ENCODE measurements around the gene SNAPC4. TPM values are rescaled to one million over a fixed set of nuclear protein-coding genes. Genes with fewer than 3 reads are reported as not detected.

Gene SNAPC4
- total and polyA plus RNA-seq, 2 donors (not counting 1 experiment from before 2014, with no cell fraction given): 1.8 to 3.8 TPM

DNA sequence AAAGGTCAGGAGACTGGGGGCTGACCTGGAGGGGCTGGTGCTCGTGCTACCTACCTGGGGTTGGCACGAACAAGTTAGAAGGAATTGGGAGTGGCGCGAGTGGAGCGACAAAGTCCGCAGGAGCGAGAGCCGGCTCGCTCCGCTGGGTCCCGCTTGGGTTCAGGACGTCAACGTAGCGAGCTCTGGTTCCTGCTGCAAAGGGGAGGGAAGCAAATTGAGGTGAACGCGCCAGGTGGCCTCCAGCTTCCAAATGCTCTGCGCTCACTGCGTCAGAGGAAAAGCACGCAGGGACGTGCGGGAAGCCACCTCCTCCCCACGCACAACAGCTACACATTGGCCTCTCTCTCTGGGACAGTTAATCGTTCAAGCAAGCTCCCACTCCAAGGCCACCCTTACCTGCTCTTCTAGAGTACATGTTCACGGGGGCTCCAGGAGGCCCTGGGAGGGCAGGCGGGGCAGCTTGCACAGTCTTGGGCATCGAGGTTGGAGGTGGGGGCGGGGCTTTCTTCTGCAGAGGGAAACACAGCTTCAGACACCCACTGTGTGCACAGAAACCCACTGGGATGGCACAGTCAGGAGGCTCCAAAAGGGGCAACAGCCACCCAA is 47.3 kb upstream of the SNAPC4 start:
- no peak overlapping the region for H2AFZ ChIP-seq (ENCODE audit: low read length)
- no peaks in the 10 kb centered on the region for H3K4me1 ChIP-seq (ENCODE audit: control insufficient read depth, extremely low read depth, insufficient read depth, low read length)
- no peak overlapping the region for H3K4me2 ChIP-seq (ENCODE audit: extremely low read depth, insufficient read depth, low read length)
- peaks cover 35% of the 10 kb centered on the region for H3K36me3 ChIP-seq (ENCODE audit: control insufficient read depth, insufficient read depth, low read length)
- no peaks in the 10 kb centered on the region for H4K20me1 ChIP-seq (ENCODE audit: control insufficient read depth, extremely low read depth, insufficient read depth, low read length)
- no peak overlapping the region for H3K4me3 ChIP-seq (replicated peaks in 1 of 4; ENCODE audit: control extremely low read depth in 1 of 4, insufficient read depth in 1 of 4, low read depth in 3 of 4, low read length in 4 of 4)
- no peak overlapping the region for H3K9ac ChIP-seq (ENCODE audit: insufficient read depth, low read length)
- TF ChIP-seq, protein P1, sequence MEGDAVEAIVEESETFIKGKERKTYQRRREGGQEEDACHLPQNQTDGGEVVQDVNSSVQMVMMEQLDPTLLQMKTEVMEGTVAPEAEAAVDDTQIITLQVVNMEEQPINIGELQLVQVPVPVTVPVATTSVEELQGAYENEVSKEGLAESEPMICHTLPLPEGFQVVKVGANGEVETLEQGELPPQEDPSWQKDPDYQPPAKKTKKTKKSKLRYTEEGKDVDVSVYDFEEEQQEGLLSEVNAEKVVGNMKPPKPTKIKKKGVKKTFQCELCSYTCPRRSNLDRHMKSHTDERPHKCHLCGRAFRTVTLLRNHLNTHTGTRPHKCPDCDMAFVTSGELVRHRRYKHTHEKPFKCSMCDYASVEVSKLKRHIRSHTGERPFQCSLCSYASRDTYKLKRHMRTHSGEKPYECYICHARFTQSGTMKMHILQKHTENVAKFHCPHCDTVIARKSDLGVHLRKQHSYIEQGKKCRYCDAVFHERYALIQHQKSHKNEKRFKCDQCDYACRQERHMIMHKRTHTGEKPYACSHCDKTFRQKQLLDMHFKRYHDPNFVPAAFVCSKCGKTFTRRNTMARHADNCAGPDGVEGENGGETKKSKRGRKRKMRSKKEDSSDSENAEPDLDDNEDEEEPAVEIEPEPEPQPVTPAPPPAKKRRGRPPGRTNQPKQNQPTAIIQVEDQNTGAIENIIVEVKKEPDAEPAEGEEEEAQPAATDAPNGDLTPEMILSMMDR (conservative IDR thresholded peaks at IDR 0.05 in 1 of 2, IDR thresholded peaks at IDR 0.05 in 1 of 2; ENCODE audit: low read depth in 1 of 2, low read length in 2 of 2): no peak
- no peak for TF ChIP-seq EZH2 (IDR thresholded peaks at IDR 0.05; ENCODE audit: low read length, missing control alignments)
- no peak for DNase-seq (ENCODE audit: low read depth in 2 of 2)
- H3K27me3 ChIP-seq (ENCODE audit: control insufficient read depth, insufficient read depth, low read length): no peaks in the 10 kb centered on the region
- no peak overlapping the region for H3K27ac ChIP-seq (ENCODE audit: insufficient read depth, low read length)
- H3K79me2 ChIP-seq (ENCODE audit: control insufficient read depth, insufficient read depth, low read length): no peaks in the 10 kb centered on the region
- H3K9me3 ChIP-seq (ENCODE audit: control insufficient read depth, insufficient read depth, low read depth, low read length): no peaks in the 10 kb centered on the region

DNA sequence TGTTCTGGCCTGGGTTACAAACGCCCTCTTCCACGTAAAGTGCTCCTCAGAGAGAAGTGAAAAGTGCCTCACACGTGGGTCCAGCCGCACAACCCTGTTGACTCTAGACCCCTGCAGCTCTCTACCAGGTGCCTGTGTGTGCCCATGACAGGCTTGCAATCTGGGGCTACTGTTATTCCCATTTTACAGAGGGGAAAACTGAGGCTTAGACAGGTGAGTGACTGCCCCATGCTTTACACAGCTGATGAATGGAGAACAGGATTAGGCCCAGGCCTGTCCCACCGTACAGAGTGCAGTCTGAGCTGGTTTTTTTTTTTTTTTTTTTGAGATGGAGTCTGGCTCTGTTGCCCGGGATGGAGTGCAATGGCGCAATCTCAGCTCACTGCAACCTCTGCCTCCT is 45.8 kb upstream of the SNAPC4 start:
- Histone ChIP-seq H3K27me3 (ENCODE audit: control insufficient read depth, insufficient read depth, low read length) (no peaks in the 10 kb centered on the region), H4K20me1 (ENCODE audit: control insufficient read depth, extremely low read depth, insufficient read depth, low read length) (no peaks in the 10 kb centered on the region), H3K4me1 (ENCODE audit: control insufficient read depth, extremely low read depth, insufficient read depth, low read length) (no peaks in the 10 kb centered on the region), H3K9me3 (ENCODE audit: control insufficient read depth, insufficient read depth, low read depth, low read length) (no peaks in the 10 kb centered on the region), H3K27ac (ENCODE audit: insufficient read depth, low read length) (no peak overlapping the region), H3K4me3 (replicated peaks in 1 of 4; ENCODE audit: control extremely low read depth in 1 of 4, insufficient read depth in 1 of 4, low read depth in 3 of 4, low read length in 4 of 4) (no peak overlapping the region), H3K4me2 (ENCODE audit: extremely low read depth, insufficient read depth, low read length) (no peak overlapping the region), H2AFZ (ENCODE audit: low read length) (no peak overlapping the region), H3K9ac (ENCODE audit: insufficient read depth, low read length) (no peak overlapping the region), H3K79me2 (ENCODE audit: control insufficient read depth, insufficient read depth, low read length) (no peaks in the 10 kb centered on the region), H3K36me3 (ENCODE audit: control insufficient read depth, insufficient read depth, low read length) (peaks cover 37% of the 10 kb centered on the region)
- no peak for TF ChIP-seq EZH2 (IDR thresholded peaks at IDR 0.05; ENCODE audit: low read length, missing control alignments)
- DNase-seq (ENCODE audit: low read depth in 2 of 2): no peak

DNA sequence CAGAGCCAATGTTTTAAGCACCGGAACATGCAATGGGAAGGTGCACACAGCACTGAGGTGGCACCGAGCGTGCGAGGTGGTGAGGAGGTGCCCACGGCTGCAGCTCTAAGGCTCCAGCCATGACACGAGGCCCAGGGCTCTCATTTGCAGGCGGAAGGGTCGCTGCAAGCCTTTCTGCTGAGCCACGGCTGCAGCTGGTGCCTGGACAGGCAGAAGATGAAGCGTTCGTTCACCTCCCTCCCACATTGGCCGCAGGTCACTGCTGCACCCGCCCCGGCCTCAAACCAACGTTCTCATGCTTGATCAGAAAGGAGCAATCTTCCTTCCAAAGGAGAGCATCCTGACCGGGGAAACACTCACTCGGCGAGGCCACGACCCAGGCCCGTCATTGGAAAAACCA is 44.1 kb upstream of the SNAPC4 start:
- Histone ChIP-seq H3K36me3 (ENCODE audit: control insufficient read depth, insufficient read depth, low read length) (peaks cover 38% of the 10 kb centered on the region), H3K9me3 (ENCODE audit: control insufficient read depth, insufficient read depth, low read depth, low read length) (no peaks in the 10 kb centered on the region), H3K27ac (ENCODE audit: insufficient read depth, low read length) (no peak overlapping the region), H4K20me1 (ENCODE audit: control insufficient read depth, extremely low read depth, insufficient read depth, low read length) (no peaks in the 10 kb centered on the region), H3K4me2 (ENCODE audit: extremely low read depth, insufficient read depth, low read length) (no peak overlapping the region), H3K79me2 (ENCODE audit: control insufficient read depth, insufficient read depth, low read length) (peaks cover under 1% of the 10 kb centered on the region), H3K27me3 (ENCODE audit: control insufficient read depth, insufficient read depth, low read length) (no peaks in the 10 kb centered on the region), H2AFZ (ENCODE audit: low read length) (no peak overlapping the region), H3K4me3 (replicated peaks in 1 of 4; ENCODE audit: control extremely low read depth in 1 of 4, insufficient read depth in 1 of 4, low read depth in 3 of 4, low read length in 4 of 4) (no peak overlapping the region), H3K9ac (ENCODE audit: insufficient read depth, low read length) (no peak overlapping the region), H3K4me1 (ENCODE audit: control insufficient read depth, extremely low read depth, insufficient read depth, low read length) (peaks cover 4% of the 10 kb centered on the region)
- DNase-seq (ENCODE audit: low read depth in 2 of 2): no peak
- TF ChIP-seq, protein P1 (conservative IDR thresholded peaks at IDR 0.05 in 1 of 2, IDR thresholded peaks at IDR 0.05 in 1 of 2; ENCODE audit: low read depth in 1 of 2, low read length in 2 of 2): no peak
- no peak for TF ChIP-seq EZH2 (IDR thresholded peaks at IDR 0.05; ENCODE audit: low read length, missing control alignments)
